ENCODE results near the gene ATP8A2. TPM values are rescaled to one million over a fixed set of nuclear protein-coding genes. Genes with fewer than 3 reads are reported as not detected.

ATP8A2 gene
- total RNA-seq, 2 experiments from 2014 or later = 0.22 to 0.24 TPM

- intact Hi-C loops (cut with micrococcal nuclease) = loop anchor here (1.0 to 2.0 kb wide), 5 partner anchors 41 to 124 kb away; partner anchors contain the start of gene SHISA2
- peak; percentile 76 for DNase-seq
- H3K4me1 Mint-ChIP-seq (ENCODE audit: low read depth) = peaks cover 42% of the 10 kb centered on the region
- peak overlapping the region; percentile 46 for H3K27ac Mint-ChIP-seq
- H3K4me3 Mint-ChIP-seq = no peak overlapping the region
- no peaks in the 10 kb centered on the region for H3K27me3 Mint-ChIP-seq (ENCODE audit: low read depth)
- no peaks in the 10 kb centered on the region for H3K9me3 Mint-ChIP-seq
- no peaks in the 10 kb centered on the region for H3K36me3 Mint-ChIP-seq (ENCODE audit: low read depth)
- CTCF ChIA-PET = interaction anchor here (0.8 kb wide), 1 partner anchor 87 kb away, joined by 4 read pairs; no protein-coding TSS in a partner anchor
Observed at GRCh38 chr13:25971459-25972145, 599.8 kb downstream of the ATP8A2 start.

- H3K27ac Mint-ChIP-seq = no peak overlapping the region
Observed at GRCh38 chr13:25973085-25973484, 601.3 kb downstream of the ATP8A2 start.

GRCh38 chr13:25973576-25973975 lies 601.8 kb downstream of the ATP8A2 start:
- Mint-ChIP-seq H3K27me3 (ENCODE audit: low read depth) (no peaks in the 10 kb centered on the region), H3K4me3 (no peak overlapping the region), H3K9me3 (no peaks in the 10 kb centered on the region), H3K27ac (peak overlapping the region; percentile 37), H3K36me3 (ENCODE audit: low read depth) (no peaks in the 10 kb centered on the region), H3K4me1 (ENCODE audit: low read depth) (peaks cover 50% of the 10 kb centered on the region)
- peak; percentile 66 for DNase-seq
- intact Hi-C loops (cut with micrococcal nuclease) = loop anchor here (1.0 to 2.0 kb wide), 4 partner anchors 39 to 99 kb away; partner anchors contain the start of gene SHISA2
- CTCF ChIA-PET = no interaction called here

More at GRCh38 chr13:25973085-25973484, 601.3 kb downstream of the ATP8A2 start:
- H3K36me3 Mint-ChIP-seq (ENCODE audit: low read depth) = no peaks in the 10 kb centered on the region
- H3K4me1 Mint-ChIP-seq (ENCODE audit: low read depth) = peaks cover 50% of the 10 kb centered on the region
- no peaks in the 10 kb centered on the region for H3K27me3 Mint-ChIP-seq (ENCODE audit: low read depth)
- H3K9me3 Mint-ChIP-seq = no peaks in the 10 kb centered on the region
- DNase-seq = no peak
- intact Hi-C loops (cut with micrococcal nuclease) = loop anchor here (1.0 to 2.0 kb wide), 4 partner anchors 40 to 98 kb away; partner anchors contain the start of gene SHISA2
- CTCF ChIA-PET = no interaction called here
- no peak overlapping the region for H3K4me3 Mint-ChIP-seq

GRCh38 chr13:25977216-25977615 lies 605.4 kb downstream of the ATP8A2 start:
- Mint-ChIP-seq H3K27ac (no peak overlapping the region), H3K4me3 (no peak overlapping the region), H3K9me3 (no peaks in the 10 kb centered on the region), H3K4me1 (ENCODE audit: low read depth) (peaks cover 37% of the 10 kb centered on the region), H3K27me3 (ENCODE audit: low read depth) (no peaks in the 10 kb centered on the region), H3K36me3 (ENCODE audit: low read depth) (no peaks in the 10 kb centered on the region)
- peak; percentile 17 for DNase-seq
- CTCF ChIA-PET = interaction anchor here (0.6 to 1.0 kb wide), 2 partner anchors 73 to 148 kb away, joined by 3 to 4 read pairs; no protein-coding TSS in a partner anchor
- intact Hi-C loops (cut with micrococcal nuclease) = no loop called here

DNA sequence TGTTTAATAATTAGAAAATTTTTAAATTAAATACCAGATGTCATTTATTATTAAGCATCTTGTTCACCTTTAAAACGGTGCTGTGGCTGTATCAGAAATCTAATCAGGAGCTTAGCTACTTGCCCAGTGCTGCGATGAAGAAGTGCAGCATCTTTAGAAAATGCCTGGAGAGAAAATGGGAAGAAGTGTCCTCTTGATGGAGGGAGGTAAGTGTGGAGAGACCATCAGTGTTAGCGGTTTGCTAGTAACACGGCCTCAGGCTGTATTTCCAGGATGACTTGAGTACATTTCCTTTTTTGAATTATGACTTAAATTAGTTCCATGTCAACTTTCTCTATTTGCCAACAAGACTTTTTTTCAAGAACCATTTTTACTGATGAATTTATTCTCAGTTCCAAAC lies 605.9 kb downstream of the ATP8A2 start:
- Mint-ChIP-seq H3K27me3 (ENCODE audit: low read depth) (no peaks in the 10 kb centered on the region), H3K4me1 (ENCODE audit: low read depth) (peaks cover 33% of the 10 kb centered on the region), H3K27ac (no peak overlapping the region), H3K9me3 (no peaks in the 10 kb centered on the region), H3K36me3 (ENCODE audit: low read depth) (no peaks in the 10 kb centered on the region), H3K4me3 (no peak overlapping the region)
- DNase-seq = no peak
- intact Hi-C loops (cut with micrococcal nuclease) = no loop called here
- CTCF ChIA-PET = interaction anchor here (1.0 kb wide), 1 partner anchor 72 kb away, joined by 4 read pairs; no protein-coding TSS in a partner anchor

GRCh38 chr13:25978961-25979360 lies 607.2 kb downstream of the ATP8A2 start:
- no peaks in the 10 kb centered on the region for H3K36me3 Mint-ChIP-seq (ENCODE audit: low read depth)
- no peaks in the 10 kb centered on the region for H3K27me3 Mint-ChIP-seq (ENCODE audit: low read depth)
- no peak overlapping the region for H3K27ac Mint-ChIP-seq
- DNase-seq = no peak
- H3K4me1 Mint-ChIP-seq (ENCODE audit: low read depth) = peaks cover 21% of the 10 kb centered on the region
- H3K9me3 Mint-ChIP-seq = no peaks in the 10 kb centered on the region
- CTCF ChIA-PET = no interaction called here
- intact Hi-C loops (cut with micrococcal nuclease) = no loop called here
- H3K4me3 Mint-ChIP-seq = no peak overlapping the region

DNA sequence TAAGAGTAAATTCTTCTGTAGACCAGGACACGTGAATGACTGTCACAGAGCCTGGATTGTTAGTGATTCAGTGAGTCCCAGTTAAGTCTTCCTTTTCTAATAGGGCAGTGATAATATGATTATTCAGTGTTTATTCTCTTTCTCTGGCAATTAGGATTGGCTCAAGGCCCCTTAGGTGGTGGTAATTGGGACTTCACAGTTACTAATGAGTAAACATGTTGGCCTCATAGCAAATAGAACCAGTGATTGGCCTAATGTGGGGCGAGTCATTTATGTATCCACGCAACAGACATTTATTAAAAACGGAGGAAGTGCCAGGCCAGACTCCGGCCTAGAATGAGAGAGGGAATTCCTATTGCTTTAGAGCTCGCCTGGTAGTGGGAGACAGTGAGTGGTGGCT lies 607.6 kb downstream of the ATP8A2 start:
- no peaks in the 10 kb centered on the region for H3K9me3 Mint-ChIP-seq
- no peak overlapping the region for H3K4me3 Mint-ChIP-seq
- CTCF ChIA-PET = no interaction called here
- intact Hi-C loops (cut with micrococcal nuclease) = no loop called here
- no peak for DNase-seq
- H3K36me3 Mint-ChIP-seq (ENCODE audit: low read depth) = no peaks in the 10 kb centered on the region
- no peak overlapping the region for H3K27ac Mint-ChIP-seq
- H3K27me3 Mint-ChIP-seq (ENCODE audit: low read depth) = no peaks in the 10 kb centered on the region
- peaks cover 17% of the 10 kb centered on the region for H3K4me1 Mint-ChIP-seq (ENCODE audit: low read depth)

DNA sequence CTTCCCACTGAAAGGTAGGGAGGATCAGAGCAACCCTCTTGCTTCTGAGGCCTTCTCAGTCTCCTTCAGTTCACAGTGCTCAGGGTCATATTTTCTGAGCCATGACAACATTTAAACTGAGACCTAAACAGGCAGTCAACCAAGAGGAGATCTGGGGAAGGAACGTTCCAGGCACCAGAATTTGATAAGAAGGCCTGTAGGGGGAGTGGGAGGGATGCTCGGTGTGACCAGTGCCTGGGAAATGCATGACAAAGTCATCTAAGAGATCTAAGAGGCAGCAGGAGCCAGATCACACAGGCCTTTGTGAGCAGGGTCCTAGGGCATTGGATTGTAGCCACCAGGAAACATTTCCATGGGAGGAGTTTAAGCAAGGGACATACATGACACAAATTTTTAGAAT lies 608.5 kb downstream of the ATP8A2 start:
- no peaks in the 10 kb centered on the region for H3K36me3 Mint-ChIP-seq (ENCODE audit: low read depth)
- CTCF ChIA-PET = no interaction called here
- no peak overlapping the region for H3K4me3 Mint-ChIP-seq
- H3K27ac Mint-ChIP-seq = no peak overlapping the region
- no peaks in the 10 kb centered on the region for H3K9me3 Mint-ChIP-seq
- H3K27me3 Mint-ChIP-seq (ENCODE audit: low read depth) = no peaks in the 10 kb centered on the region
- DNase-seq = peak; percentile 15
- peaks cover 11% of the 10 kb centered on the region for H3K4me1 Mint-ChIP-seq (ENCODE audit: low read depth)
- intact Hi-C loops (cut with micrococcal nuclease) = no loop called here

- CTCF ChIA-PET = interaction anchor here (0.7 kb wide), 1 partner anchor 20 kb away, joined by 3 read pairs; no protein-coding TSS in a partner anchor
- Mint-ChIP-seq H3K27me3 (ENCODE audit: low read depth) (no peaks in the 10 kb centered on the region), H3K9me3 (no peaks in the 10 kb centered on the region), H3K4me3 (no peak overlapping the region), H3K4me1 (ENCODE audit: low read depth) (peaks cover 11% of the 10 kb centered on the region), H3K27ac (no peak overlapping the region), H3K36me3 (ENCODE audit: low read depth) (no peaks in the 10 kb centered on the region)
- no peak for DNase-seq
- intact Hi-C loops (cut with micrococcal nuclease) = no loop called here
Observed at GRCh38 chr13:25981060-25981459, 609.3 kb downstream of the ATP8A2 start.

DNA sequence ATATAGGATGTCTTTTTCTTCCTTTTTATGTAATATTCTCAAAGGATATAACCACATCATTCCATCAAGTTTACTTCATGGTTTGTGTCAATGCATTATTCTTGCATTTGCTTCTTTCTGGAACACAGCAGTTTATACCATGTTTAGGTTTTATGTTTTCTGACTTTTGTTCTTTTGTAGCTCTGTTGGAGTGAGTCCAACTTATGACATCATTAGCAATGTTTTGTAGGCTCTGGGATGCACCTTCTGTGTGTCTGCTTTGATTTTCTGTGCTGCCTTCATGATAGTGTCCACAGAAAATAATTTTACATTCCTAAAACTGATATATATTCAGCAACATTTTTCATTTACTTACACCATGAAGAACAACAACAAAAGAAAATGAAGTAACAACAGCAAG lies 611.1 kb downstream of the ATP8A2 start:
- DNase-seq = no peak
- no peaks in the 10 kb centered on the region for H3K27me3 Mint-ChIP-seq (ENCODE audit: low read depth)
- no peak overlapping the region for H3K4me3 Mint-ChIP-seq
- CTCF ChIA-PET = no interaction called here
- intact Hi-C loops (cut with micrococcal nuclease) = no loop called here
- H3K27ac Mint-ChIP-seq = no peak overlapping the region
- no peaks in the 10 kb centered on the region for H3K36me3 Mint-ChIP-seq (ENCODE audit: low read depth)
- H3K9me3 Mint-ChIP-seq = no peaks in the 10 kb centered on the region
- H3K4me1 Mint-ChIP-seq (ENCODE audit: low read depth) = no peaks in the 10 kb centered on the region

DNA sequence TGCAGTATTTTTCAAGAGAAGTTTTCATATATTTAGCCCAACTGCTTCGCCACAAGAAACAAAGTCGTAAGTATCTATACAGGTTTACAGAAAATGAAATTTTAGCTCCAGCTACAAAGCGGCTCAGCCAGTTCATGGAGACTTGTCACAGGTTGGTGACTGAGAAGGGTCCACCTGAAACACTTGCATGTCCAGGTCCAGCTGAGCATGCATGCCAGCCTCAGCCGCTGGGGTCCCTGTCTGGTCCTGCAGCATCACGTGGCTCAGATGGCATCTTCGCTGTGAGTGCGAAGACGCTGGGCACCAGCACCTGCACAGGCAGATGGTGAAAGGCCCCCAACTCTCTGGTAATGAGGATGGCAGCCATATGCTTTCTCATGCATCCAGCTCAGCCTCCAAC lies 616.2 kb downstream of the ATP8A2 start:
- CTCF ChIA-PET = no interaction called here
- Mint-ChIP-seq H3K36me3 (ENCODE audit: low read depth) (no peaks in the 10 kb centered on the region), H3K27ac (no peak overlapping the region), H3K4me1 (ENCODE audit: low read depth) (no peaks in the 10 kb centered on the region), H3K4me3 (no peak overlapping the region), H3K9me3 (no peaks in the 10 kb centered on the region), H3K27me3 (ENCODE audit: low read depth) (no peaks in the 10 kb centered on the region)
- no peak for DNase-seq
- intact Hi-C loops (cut with micrococcal nuclease) = no loop called here

GRCh38 chr13:25988661-25989060 lies 616.9 kb downstream of the ATP8A2 start:
- Mint-ChIP-seq H3K27me3 (ENCODE audit: low read depth) (no peaks in the 10 kb centered on the region), H3K9me3 (no peaks in the 10 kb centered on the region), H3K4me1 (ENCODE audit: low read depth) (no peaks in the 10 kb centered on the region), H3K4me3 (no peak overlapping the region), H3K36me3 (ENCODE audit: low read depth) (no peaks in the 10 kb centered on the region), H3K27ac (no peak overlapping the region)
- CTCF ChIA-PET = interaction anchor here (0.5 kb wide), 1 partner anchor 506 kb away, joined by 3 read pairs; no protein-coding TSS in a partner anchor
- intact Hi-C loops (cut with micrococcal nuclease) = no loop called here
- DNase-seq = no peak

DNA sequence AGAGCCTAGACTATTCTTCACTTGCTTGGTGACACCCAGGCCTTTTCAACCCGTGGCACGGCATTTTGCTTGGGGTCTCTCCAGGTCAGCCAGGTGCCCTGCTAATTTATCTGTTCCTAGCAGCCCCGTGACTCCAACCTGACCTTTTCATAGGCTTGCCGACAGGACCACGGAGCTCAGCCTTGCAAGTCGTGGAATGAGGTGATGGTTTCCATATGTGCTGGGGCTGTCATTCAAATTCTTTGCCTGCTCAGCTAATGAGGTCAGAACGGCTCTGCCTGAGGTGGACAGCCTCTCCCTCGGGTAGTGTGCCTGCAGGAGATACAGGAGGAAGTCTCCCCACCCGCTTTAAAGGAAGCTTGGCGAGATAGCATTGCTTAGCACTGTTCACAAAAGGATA lies 619.0 kb downstream of the ATP8A2 start:
- Mint-ChIP-seq H3K27ac (no peak overlapping the region), H3K36me3 (ENCODE audit: low read depth) (peaks cover 1% of the 10 kb centered on the region), H3K27me3 (ENCODE audit: low read depth) (no peaks in the 10 kb centered on the region), H3K4me1 (ENCODE audit: low read depth) (no peaks in the 10 kb centered on the region), H3K9me3 (peaks cover 7% of the 10 kb centered on the region), H3K4me3 (no peak overlapping the region)
- CTCF ChIA-PET = no interaction called here
- DNase-seq = no peak
- intact Hi-C loops (cut with micrococcal nuclease) = no loop called here

All from activated naive CD4-positive, alpha-beta T cell treated with anti-CD3 and anti-CD28 coated beads for 36 hours (primary cell).